ENCODE measurements around the gene AKIRIN2.

AKIRIN2 gene

DNA sequence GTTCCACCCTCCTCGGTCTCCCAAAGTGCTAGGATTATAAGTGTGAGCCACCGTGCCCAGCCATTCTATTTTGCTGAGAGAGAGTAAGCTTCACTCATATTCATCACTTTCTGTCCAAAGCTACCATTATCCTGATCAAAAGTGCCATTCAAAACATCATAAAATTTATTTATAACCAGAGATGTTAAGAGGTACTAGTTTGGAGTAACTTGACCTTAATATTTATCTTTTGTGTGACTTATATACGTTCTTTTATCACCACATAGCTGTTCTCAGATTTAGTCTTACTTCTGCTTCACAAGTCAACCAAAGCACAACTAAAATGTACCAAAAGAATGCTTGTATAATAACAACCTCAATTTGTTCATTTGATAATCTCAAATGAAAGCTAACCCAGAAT lies 18.1 kb downstream of the AKIRIN2 start:
- Histone ChIP-seq H3K79me2 (ENCODE audit: insufficient read depth, low read depth) (peaks cover 99% of the 10 kb centered on the region), H4K20me1 (ENCODE audit: insufficient read depth) (peaks cover 30% of the 10 kb centered on the region), H2AFZ (ENCODE audit: low read depth) (no peak overlapping the region), H3K4me3 (IDR thresholded peaks at IDR 0.05; ENCODE audit: insufficient read depth, low read depth, low read length) (no peak overlapping the region), H3K4me1 (ENCODE audit: low read depth, poor library complexity, severe bottlenecking) (peaks cover 73% of the 10 kb centered on the region), H3K27me3 (ENCODE audit: insufficient read depth, low read depth) (no peaks in the 10 kb centered on the region), H3K27ac (no peak overlapping the region), H3K36me3 (ENCODE audit: insufficient read depth) (no peaks in the 10 kb centered on the region; the same call in 1 of the 2 replicates), H3K4me2 (no peak overlapping the region), H3K9ac (no peak overlapping the region)
- TF ChIP-seq, protein P1, sequence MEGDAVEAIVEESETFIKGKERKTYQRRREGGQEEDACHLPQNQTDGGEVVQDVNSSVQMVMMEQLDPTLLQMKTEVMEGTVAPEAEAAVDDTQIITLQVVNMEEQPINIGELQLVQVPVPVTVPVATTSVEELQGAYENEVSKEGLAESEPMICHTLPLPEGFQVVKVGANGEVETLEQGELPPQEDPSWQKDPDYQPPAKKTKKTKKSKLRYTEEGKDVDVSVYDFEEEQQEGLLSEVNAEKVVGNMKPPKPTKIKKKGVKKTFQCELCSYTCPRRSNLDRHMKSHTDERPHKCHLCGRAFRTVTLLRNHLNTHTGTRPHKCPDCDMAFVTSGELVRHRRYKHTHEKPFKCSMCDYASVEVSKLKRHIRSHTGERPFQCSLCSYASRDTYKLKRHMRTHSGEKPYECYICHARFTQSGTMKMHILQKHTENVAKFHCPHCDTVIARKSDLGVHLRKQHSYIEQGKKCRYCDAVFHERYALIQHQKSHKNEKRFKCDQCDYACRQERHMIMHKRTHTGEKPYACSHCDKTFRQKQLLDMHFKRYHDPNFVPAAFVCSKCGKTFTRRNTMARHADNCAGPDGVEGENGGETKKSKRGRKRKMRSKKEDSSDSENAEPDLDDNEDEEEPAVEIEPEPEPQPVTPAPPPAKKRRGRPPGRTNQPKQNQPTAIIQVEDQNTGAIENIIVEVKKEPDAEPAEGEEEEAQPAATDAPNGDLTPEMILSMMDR (conservative IDR thresholded peaks at IDR 0.05; ENCODE audit: low read depth, low read length), result no peak

GRCh38 chr6:87682310-87682709 lies 19.7 kb downstream of the AKIRIN2 start:
- TF ChIP-seq, protein P1 (conservative IDR thresholded peaks at IDR 0.05; ENCODE audit: low read depth, low read length), result no peak
- Histone ChIP-seq H3K27me3 (ENCODE audit: insufficient read depth, low read depth) (no peaks in the 10 kb centered on the region), H2AFZ (ENCODE audit: low read depth) (no peak overlapping the region), H3K4me1 (ENCODE audit: low read depth, poor library complexity, severe bottlenecking) (peaks cover 61% of the 10 kb centered on the region), H3K36me3 (ENCODE audit: insufficient read depth) (peaks cover 5% of the 10 kb centered on the region; the same call in 1 of the 2 replicates), H3K9ac (no peak overlapping the region), H3K79me2 (ENCODE audit: insufficient read depth, low read depth) (peaks cover 92% of the 10 kb centered on the region), H4K20me1 (ENCODE audit: insufficient read depth) (peaks cover 30% of the 10 kb centered on the region), H3K4me3 (IDR thresholded peaks at IDR 0.05; ENCODE audit: insufficient read depth, low read depth, low read length) (no peak overlapping the region), H3K4me2 (no peak overlapping the region), H3K27ac (no peak overlapping the region)

- Histone ChIP-seq H3K4me3 (IDR thresholded peaks at IDR 0.05; ENCODE audit: insufficient read depth, low read depth, low read length) (no peak overlapping the region), H3K27ac (no peak overlapping the region), H2AFZ (ENCODE audit: low read depth) (no peak overlapping the region), H3K4me1 (ENCODE audit: low read depth, poor library complexity, severe bottlenecking) (peaks cover 28% of the 10 kb centered on the region), H3K36me3 (ENCODE audit: insufficient read depth) (peaks cover 5% of the 10 kb centered on the region; the same call in 1 of the 2 replicates), H3K4me2 (no peak overlapping the region), H3K79me2 (ENCODE audit: insufficient read depth, low read depth) (peaks cover 27% of the 10 kb centered on the region; the same call in 1 of the 2 replicates), H3K9ac (no peak overlapping the region), H4K20me1 (ENCODE audit: insufficient read depth) (no peaks in the 10 kb centered on the region), H3K27me3 (ENCODE audit: insufficient read depth, low read depth) (no peaks in the 10 kb centered on the region)
- TF ChIP-seq, protein P1 (conservative IDR thresholded peaks at IDR 0.05; ENCODE audit: low read depth, low read length), result no peak
Measured at GRCh38 chr6:87675004-87675681, 26.9 kb downstream of the AKIRIN2 start.

- TF ChIP-seq, protein P1 (conservative IDR thresholded peaks at IDR 0.05; ENCODE audit: low read depth, low read length), result no peak
- no peak overlapping the region for H3K4me3 ChIP-seq (IDR thresholded peaks at IDR 0.05; ENCODE audit: insufficient read depth, low read depth, low read length)
- H3K27ac ChIP-seq, result no peak overlapping the region
- H3K9ac ChIP-seq, result no peak overlapping the region
- peaks cover 18% of the 10 kb centered on the region; the same call in 1 of the 2 replicates for H3K79me2 ChIP-seq (ENCODE audit: insufficient read depth, low read depth)
- H2AFZ ChIP-seq (ENCODE audit: low read depth), result no peak overlapping the region
- H4K20me1 ChIP-seq (ENCODE audit: insufficient read depth), result no peaks in the 10 kb centered on the region
- H3K4me2 ChIP-seq, result no peak overlapping the region
- H3K36me3 ChIP-seq (ENCODE audit: insufficient read depth), result peaks cover 5% of the 10 kb centered on the region; the same call in 1 of the 2 replicates
- no peaks in the 10 kb centered on the region for H3K27me3 ChIP-seq (ENCODE audit: insufficient read depth, low read depth)
- H3K4me1 ChIP-seq (ENCODE audit: low read depth, poor library complexity, severe bottlenecking), result peaks cover 33% of the 10 kb centered on the region
Measured at GRCh38 chr6:87674290-87674689, 27.7 kb downstream of the AKIRIN2 start.

Measured in KMS-11 (cell line).